GM12873 (cell line): ENCODE results near the gene FYN.

ENCODE experiments used
- TF ChIP-seq, protein P1 (sequence below): IDR thresholded peaks from 2 replicates; pipeline ENCODE4 v1.5.1; 2012; ENCODE audit warnings: low read depth, mild to moderate bottlenecking, moderate library complexity, low read length, control low read depth; ENCODE audit not compliant: insufficient read depth; ENCODE audit errors: missing control alignments

The FYN gene

DNA sequence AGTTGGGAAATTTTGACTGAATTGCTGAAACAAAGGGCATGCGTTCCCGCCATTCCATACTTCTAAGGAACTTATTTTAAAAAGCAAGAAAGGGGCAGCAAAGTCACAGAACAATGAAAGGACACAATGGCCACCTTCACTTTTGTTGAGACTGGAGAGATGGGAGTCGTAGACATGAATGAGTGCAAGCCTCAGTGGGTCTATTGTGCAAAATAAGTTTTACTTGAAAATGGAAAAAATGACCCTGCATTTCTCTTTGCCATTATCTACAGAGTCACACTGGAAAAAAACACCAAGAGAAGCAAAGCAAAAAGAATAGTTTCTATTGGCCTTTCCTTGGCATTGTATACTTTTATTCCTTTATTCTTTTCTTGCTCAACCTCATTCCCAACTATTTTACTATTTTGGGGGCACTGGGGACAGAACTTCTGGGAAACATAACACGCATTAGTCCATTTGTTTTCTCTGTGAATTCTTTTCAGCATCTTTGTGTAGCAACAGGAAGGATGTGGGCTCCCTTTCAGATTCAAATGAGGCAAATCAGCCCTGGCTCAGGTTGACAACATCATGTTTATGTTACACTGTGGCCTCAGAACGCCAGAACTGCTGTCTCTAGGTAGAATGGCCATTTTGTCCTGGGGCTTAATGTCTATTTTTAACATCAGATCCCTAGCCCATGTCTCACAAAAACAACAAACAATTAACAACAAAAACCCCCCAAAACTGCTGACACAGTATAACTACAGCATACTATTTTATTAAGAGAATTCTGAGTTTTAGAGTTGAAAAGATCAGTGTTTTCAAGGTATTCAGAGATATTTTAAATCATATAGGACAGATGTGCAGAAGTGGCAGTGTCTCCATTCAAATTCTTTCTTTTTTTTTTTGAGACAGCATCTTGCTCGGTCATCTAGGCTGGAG is 122.2 kb downstream of the FYN start:
- TF ChIP-seq, protein P1, sequence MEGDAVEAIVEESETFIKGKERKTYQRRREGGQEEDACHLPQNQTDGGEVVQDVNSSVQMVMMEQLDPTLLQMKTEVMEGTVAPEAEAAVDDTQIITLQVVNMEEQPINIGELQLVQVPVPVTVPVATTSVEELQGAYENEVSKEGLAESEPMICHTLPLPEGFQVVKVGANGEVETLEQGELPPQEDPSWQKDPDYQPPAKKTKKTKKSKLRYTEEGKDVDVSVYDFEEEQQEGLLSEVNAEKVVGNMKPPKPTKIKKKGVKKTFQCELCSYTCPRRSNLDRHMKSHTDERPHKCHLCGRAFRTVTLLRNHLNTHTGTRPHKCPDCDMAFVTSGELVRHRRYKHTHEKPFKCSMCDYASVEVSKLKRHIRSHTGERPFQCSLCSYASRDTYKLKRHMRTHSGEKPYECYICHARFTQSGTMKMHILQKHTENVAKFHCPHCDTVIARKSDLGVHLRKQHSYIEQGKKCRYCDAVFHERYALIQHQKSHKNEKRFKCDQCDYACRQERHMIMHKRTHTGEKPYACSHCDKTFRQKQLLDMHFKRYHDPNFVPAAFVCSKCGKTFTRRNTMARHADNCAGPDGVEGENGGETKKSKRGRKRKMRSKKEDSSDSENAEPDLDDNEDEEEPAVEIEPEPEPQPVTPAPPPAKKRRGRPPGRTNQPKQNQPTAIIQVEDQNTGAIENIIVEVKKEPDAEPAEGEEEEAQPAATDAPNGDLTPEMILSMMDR: no peak

DNA sequence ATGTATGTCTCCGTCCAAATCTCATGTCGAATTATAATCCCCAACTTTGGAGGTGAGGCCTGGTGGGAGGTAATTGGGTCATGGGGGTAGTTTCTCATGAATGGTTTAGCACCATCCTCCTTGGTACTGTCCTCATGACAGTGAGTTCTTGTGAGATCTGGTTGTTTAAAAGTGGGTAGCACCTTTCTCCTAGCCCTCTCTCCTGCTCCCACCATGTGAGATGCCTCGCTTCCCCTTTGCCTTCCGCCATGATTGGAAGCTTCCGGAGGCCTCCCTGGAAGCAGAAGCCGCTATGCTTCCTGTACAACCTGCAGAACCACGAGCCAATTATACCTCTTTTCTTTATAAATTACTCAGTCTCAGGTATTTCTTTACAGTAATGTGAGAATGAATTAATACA is 123.1 kb downstream of the FYN start:
- TF ChIP-seq, protein P1: no peak

DNA sequence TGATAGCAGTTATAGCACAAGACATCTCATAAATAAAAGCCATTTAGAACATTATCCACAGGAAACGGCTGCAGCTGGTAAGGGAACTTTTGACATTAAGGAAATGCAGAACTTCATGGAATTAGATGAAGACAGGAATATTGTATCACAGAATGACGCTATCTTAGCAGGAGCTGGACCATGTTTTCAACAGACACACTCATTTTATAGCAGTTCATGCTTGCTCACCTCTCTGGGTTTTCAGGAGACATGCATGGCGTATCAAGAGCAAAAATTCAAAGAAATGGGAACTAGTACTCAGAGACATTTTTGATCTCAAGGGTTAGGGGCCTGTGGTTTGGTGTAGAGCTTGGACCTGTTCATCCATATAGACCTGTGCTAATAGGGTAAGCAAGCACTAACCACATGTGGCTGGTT is 125.0 kb downstream of the FYN start:
- TF ChIP-seq, protein P1: no peak

DNA sequence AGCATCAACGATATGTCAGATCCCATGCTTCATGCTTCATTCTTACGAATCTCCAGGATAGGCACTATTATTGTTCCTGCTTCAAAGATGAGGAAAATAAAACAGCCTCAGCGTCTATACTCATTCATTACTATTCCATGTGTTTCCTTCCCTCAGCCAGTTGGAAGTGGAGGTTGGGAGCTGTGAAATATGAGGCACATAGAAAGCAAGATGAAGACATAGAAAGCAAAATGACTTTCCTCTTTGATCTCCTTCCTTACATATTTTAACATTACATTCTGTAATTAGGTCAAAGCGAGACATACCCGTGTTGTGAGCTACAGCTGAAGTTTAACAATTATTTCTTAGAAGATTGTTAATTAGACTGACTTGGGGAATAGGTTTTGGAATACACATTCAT is 125.4 kb downstream of the FYN start:
- TF ChIP-seq, protein P1: no peak

DNA sequence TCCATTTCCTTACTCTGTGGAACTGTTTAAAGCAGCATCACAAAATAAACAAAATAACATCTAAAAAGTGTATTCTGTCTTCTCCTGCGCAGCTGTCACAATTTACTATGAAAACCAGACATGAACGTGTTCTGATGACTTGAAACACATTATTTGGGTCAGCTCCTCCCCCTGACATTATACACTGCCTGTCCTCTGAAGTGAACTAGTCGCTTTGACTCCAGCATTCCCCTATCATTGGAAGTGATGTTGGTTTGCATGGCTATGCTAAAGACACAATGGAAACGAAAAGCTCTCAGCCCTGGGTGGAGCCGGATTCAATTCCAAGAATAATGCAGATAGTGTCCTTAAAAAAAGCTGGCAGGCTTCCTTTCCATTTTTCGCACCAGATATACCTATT is 125.9 kb downstream of the FYN start:
- TF ChIP-seq, protein P1: no peak

DNA sequence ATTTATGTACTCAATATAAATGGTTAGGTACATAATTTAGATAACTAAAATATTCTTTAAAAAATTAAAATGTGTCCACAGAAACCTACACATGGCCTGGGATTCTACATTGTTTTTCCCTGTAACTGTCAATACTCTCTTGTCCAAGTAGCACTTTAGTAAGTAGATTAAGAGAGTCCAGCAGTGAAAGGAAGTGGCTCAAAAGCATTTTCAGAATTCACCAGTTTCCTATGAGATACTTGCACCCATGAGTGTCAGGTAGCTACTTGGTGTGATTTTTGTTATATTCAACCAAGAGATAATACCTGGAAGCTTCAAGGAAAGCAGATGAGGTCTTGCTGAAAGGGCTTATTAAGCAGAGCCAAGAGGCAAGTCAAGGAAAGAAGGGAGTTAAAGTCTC is 126.3 kb downstream of the FYN start:
- TF ChIP-seq, protein P1: no peak

DNA sequence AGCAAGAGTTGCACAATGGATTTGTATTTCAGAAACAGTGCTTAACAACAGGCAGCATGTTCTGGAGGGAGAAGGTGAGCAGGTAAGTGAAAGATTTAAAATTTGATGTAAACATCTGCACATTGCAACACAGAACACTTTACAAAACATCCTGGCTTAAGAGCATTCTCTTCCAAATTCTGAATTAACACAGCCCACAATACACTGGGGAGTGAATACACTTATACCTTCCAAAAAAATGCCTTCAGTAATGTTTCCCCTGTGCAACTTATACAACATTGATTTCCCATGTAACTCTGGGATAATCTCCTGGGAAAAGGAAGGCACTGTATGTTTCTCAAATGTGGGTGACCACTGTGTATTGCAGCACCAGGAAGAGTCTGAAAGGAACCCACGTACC is 127.6 kb downstream of the FYN start:
- TF ChIP-seq, protein P1: no peak
